Measurements from ENCODE around the gene STK32A. TPM values are rescaled to one million over a fixed set of nuclear protein-coding genes. Genes with fewer than 3 reads are reported as not detected.
"Not testable (repeated sequence)": the region's sequence is repeated elsewhere in the genome, so short reads cannot be mapped to it uniquely, and the experiment has no call there.

STK32A gene
- 10 to 100 TPM; 12.0 to 19.4 (median 14.8) TPM for polyA plus RNA-seq (ENCODE audit: insufficient read length in 4 of 4)

- DNase-seq (ENCODE audit: low read depth in 4 of 4, low spot score in 2 of 4), result peak in 3 of 4 donors; percentile 13 to 58 (median 46)
Observed at GRCh38 chr5:147234825-147235635, at the start of gene STK32A. Gene STK32A, plus strand, starts transcription at chr5:147235026. Its CDS starts 4,609 bp downstream, at chr5:147239635.

DNA sequence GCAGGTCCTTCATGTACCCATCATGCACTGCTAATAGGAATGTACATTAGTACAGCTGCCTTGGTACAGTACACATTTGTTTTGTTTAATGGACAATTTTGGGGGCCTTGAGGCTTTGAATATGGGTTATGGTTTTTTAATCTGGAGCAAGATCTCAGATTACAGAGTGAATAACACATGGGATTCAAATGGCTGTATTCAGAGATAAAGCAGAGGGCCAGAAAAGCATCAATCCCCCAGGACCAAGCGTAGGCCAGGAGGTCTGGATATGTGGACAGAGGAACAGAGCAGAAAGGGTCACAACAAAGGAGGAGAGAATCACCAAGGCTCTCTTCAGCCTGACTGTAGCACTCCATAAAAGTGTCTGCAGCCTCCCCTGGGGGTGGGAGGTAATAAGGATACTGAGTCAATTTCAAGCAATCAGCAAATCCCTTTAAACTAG is 47.7 kb upstream of the STK32A start:
- DNase-seq (ENCODE audit: low read depth in 4 of 4, low spot score in 2 of 4), result no peak

DNA sequence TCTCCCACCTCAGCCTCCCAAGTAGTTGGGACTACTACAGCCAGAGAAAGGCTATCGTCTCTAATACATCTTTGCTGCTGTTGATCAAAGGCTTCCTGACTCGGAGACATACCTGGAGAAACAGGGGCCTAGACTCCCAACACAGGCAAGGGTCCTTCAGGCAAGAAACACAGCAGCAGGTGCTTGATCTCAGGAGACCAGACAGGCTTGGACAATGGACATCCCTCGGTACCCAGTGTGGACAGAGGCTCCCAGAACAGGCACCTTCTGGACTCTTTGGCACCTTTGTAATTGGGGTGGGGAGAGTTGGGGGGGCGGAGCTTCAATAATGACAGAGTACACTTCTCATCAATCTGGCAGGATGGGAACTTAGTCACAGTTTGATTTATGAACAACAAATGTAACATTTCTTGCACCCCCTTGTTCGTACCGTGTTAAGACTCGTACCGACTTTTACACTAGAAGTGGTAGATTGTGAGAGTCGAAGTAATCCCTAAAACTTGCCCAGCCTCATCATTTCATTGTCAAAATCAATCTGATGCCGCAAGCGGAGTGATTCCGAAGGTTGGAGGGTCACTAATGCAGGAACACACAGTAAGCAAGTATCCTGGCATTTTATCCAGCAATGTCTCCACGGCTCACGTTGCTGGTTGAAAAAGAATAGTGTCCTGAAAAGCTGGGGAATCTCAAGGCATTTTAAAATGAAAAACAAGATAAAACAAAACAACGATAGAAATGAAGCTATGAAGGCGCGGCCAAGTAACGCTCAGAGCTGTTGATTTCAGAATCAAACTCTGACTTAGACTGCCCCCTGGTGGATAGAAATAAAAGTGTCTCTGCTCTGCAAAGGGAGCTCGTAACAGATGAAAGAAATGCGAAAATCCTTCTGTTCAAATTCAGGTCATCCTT is 46.4 kb upstream of the STK32A start:
- peak in 3 of 4 donors; percentile 13 to 45 (median 32) for DNase-seq (ENCODE audit: low read depth in 4 of 4, low spot score in 2 of 4)

DNA sequence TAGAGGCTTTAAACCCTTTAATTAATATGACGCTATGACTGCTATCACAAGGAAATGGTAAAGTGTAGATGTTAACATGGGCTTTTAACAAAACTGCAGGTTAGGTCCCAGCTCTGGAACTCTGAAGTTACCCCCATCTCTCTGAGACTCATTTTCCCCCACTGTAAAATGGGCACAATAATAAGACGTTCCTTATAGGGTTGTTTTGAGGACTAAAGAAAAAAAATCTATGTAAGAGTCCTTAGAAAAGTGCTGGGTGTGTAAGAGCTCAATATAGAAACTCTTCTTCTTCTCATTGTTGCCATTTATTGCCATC is 45.8 kb upstream of the STK32A start:
- DNase-seq (ENCODE audit: low read depth in 4 of 4, low spot score in 2 of 4), result no peak

- DNase-seq (ENCODE audit: low read depth in 4 of 4, low spot score in 2 of 4), result no peak
Observed at GRCh38 chr5:147190331-147190730, 44.5 kb upstream of the STK32A start.

DNA sequence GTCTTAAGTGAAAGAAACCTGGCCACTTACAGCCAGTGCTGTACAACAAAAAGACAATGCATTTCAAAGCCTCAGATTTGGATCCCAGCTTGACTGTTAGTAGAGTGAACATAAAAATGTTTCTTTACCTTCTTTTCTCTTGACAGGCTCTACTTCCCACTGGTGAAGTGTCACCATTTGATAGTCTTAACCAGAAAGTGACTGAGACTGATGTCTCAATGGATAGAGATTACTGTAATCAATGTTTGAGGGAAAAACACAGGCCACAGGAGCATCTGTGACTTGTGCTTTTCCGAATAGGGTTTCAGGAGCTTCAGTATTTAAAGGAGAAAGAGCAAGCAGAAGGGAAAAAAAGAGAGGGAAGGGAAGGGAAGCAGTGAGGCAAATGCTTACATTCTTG is 41.7 kb upstream of the STK32A start:
- DNase-seq (ENCODE audit: low read depth in 4 of 4, low spot score in 2 of 4), result no peak

GRCh38 chr5:147200004-147200403 is 34.8 kb upstream of the STK32A start:
- DNase-seq (ENCODE audit: low read depth in 4 of 4, low spot score in 2 of 4), result no peak

GRCh38 chr5:147203213-147203612 is 31.6 kb upstream of the STK32A start:
- DNase-seq (ENCODE audit: low read depth in 4 of 4, low spot score in 2 of 4), result no peak

DNA sequence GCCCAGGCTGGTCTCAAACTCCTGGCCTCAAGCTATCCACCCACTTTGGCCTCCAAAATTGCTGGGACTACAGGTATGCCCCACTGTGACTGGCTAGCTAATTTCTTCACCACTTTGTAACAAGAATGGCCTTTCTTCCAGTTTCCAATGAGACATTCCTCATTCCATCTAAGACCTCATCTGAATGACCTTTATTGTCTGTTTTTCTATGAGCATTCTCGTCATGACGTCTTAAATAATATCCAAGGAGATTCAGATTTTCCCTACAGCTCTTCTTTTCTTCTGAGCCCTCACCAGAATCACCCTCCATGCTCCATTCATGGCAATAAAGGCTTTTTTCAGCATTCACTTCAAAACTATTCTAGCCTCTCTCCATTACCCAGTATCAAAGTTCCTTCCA is 30.2 kb upstream of the STK32A start:
- DNase-seq (ENCODE audit: low read depth in 4 of 4, low spot score in 2 of 4), result no peak

DNA sequence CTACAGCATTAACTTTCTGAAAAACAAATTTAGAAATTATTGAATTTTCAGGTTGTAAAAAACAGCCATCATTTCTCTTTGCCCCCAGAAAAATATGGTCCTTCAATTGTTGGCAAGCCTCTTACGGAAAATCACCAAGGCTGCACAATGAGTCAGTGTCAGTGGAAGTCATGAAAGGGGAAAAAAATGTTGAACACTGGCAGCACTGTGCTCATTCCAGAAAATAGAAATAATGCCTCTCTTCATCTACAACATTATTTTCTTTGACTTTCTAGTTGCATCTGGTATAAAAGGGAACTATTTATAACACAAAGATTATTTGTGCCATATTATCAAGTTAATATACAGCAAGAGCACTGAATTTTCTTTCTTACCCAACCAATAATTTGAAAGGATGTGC is 26.7 kb upstream of the STK32A start:
- DNase-seq (ENCODE audit: low read depth in 4 of 4, low spot score in 2 of 4), result no peak

DNA sequence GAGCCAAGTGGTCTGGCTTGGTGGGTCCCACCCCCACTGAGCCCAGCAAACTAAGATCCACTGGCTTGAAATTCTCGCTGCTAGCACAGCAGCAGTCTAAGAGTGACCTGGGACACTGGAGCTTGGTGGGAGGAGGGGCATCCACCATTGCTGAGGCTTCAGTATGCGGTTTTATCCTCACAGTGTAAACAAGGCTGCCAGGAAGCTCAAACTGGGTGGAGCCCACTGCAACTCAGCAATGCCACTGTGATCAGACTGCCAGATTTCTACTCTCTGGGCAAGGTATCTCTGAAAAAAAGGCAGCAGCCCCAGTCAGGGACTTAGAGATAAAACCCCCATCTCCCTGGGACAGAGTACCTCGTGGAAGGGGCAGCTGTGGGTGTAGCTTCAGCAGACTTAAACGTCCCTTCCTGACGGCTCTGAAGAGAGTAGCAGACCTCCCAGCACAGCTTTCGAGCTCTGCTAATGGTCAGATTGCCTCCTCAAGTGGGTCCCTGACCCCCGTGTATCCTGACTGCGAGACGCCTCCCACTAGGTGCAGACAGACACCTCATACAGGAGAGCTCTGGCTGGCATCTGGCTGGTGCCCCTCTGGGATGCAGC is 18.2 kb upstream of the STK32A start:
- DNase-seq (ENCODE audit: low read depth in 4 of 4, low spot score in 2 of 4), result no peak

DNA sequence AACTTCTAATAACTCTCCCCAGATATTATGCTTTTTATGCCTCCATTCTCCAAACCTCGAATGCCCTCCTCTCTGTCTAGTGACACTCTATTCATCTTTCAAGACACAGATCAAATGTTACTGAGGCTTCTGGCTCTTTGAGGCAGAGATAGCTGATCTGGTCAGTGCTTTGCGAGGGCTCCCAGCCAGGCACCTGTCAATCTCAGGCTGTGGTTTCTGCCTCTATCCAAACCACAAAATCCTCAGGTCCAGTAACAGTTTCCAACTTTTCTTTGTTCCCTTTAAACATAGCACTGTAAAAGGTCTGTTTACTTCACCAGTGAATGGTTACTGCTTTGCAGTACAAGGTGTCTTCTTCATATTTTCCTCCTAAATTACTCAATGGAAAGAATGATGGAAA is 11.5 kb upstream of the STK32A start:
- no peak for DNase-seq (ENCODE audit: low read depth in 4 of 4, low spot score in 2 of 4)

GRCh38 chr5:147223948-147224791 is 10.7 kb upstream of the STK32A start:
- no peak for DNase-seq (ENCODE audit: low read depth in 4 of 4, low spot score in 2 of 4)

- no peak for DNase-seq (ENCODE audit: low read depth in 4 of 4, low spot score in 2 of 4)
Observed at GRCh38 chr5:147225938-147226337, 8.9 kb upstream of the STK32A start.

DNA sequence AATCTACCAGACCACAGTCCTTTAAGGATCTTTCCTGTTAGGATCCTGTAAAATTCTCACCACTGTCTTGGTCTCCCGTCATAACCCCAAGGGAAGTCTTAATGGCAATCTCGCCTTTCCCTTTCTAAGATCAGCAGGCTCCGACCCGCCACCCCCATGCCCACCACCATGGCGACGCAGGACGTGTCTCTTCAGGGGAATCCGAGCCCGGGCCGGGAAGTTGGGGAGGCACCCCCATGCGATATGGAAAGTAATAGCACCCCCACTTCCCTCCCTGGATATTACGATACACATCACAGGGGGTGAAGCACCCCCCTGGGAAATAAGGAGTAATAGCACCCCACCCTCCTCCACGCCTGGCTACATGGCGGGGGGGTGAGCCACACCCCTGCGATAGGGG is 8.3 kb upstream of the STK32A start:
- DNase-seq (ENCODE audit: low read depth in 4 of 4, low spot score in 2 of 4), result no peak

- DNase-seq (ENCODE audit: low read depth in 4 of 4, low spot score in 2 of 4), result no peak
Observed at GRCh38 chr5:147234239-147234824, 494 bp upstream of the STK32A start.

- DNase-seq (ENCODE audit: low read depth in 4 of 4, low spot score in 2 of 4), result no peak
Observed at GRCh38 chr5:147240266-147240985, 5.6 kb downstream of the STK32A start.

DNA sequence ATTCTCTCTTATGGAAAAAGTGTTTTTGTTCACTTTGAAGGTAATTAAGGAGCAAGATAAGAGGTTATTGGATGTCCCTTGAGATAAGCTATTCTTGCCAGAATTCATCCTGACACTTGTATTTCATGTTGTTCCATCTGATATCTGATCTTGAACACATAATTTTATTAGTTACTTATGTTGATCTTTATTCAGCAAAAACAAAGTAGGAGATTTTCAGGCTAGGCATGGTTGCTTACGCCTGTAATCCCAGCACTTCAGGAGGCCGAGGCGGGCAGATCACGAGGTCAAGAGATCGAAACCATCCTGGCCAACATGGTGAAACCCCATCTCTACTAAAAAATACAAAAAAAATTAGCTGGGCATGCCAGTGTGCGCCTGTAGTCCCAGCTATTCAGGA is 8.4 kb downstream of the STK32A start:
- DNase-seq (ENCODE audit: low read depth in 4 of 4, low spot score in 2 of 4), result not testable (repeated sequence)

Data from left renal cortex interstitium (tissue), 4 donors.